GM10847 (cell line): Measurements from ENCODE around the gene GEMIN5.

Source experiments
- POLR2A ChIP-seq: IDR thresholded peaks from 2 replicates; pipeline ENCODE4 v1.6.1; 2011; ENCODE audit not compliant: insufficient read length; ENCODE audit errors: extremely low read depth

GEMIN5 gene, protein sequence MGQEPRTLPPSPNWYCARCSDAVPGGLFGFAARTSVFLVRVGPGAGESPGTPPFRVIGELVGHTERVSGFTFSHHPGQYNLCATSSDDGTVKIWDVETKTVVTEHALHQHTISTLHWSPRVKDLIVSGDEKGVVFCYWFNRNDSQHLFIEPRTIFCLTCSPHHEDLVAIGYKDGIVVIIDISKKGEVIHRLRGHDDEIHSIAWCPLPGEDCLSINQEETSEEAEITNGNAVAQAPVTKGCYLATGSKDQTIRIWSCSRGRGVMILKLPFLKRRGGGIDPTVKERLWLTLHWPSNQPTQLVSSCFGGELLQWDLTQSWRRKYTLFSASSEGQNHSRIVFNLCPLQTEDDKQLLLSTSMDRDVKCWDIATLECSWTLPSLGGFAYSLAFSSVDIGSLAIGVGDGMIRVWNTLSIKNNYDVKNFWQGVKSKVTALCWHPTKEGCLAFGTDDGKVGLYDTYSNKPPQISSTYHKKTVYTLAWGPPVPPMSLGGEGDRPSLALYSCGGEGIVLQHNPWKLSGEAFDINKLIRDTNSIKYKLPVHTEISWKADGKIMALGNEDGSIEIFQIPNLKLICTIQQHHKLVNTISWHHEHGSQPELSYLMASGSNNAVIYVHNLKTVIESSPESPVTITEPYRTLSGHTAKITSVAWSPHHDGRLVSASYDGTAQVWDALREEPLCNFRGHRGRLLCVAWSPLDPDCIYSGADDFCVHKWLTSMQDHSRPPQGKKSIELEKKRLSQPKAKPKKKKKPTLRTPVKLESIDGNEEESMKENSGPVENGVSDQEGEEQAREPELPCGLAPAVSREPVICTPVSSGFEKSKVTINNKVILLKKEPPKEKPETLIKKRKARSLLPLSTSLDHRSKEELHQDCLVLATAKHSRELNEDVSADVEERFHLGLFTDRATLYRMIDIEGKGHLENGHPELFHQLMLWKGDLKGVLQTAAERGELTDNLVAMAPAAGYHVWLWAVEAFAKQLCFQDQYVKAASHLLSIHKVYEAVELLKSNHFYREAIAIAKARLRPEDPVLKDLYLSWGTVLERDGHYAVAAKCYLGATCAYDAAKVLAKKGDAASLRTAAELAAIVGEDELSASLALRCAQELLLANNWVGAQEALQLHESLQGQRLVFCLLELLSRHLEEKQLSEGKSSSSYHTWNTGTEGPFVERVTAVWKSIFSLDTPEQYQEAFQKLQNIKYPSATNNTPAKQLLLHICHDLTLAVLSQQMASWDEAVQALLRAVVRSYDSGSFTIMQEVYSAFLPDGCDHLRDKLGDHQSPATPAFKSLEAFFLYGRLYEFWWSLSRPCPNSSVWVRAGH (N-terminal part only)

GRCh38 chr5:154937718-154938466 is at the start of gene GEMIN5:
Gene GEMIN5, minus strand, starts transcription at chr5:154938211. Its CDS starts 78 bp downstream, at chr5:154938133.
- TF ChIP-seq POLR2A: peak; percentile 55

DNA sequence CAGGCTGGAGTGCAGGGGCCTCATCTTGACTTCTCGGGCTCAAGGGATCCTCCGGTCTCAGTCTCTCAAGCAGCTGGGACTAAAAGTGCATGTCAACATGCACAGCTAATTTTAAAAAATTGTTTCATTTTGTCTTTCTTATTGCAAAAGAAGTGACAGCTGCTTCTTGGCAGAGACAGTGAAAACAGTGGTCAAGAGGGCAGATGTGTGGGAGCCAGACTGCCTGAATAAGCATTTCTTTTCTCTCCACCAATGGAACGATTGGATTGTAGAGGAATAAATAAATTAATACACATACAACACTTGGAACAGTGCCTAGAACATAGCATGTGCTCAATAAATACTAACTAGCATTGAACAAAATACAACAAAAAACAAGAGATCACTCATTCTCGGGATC is 48.1 kb upstream of the GEMIN5 start:
- no peak for TF ChIP-seq POLR2A

DNA sequence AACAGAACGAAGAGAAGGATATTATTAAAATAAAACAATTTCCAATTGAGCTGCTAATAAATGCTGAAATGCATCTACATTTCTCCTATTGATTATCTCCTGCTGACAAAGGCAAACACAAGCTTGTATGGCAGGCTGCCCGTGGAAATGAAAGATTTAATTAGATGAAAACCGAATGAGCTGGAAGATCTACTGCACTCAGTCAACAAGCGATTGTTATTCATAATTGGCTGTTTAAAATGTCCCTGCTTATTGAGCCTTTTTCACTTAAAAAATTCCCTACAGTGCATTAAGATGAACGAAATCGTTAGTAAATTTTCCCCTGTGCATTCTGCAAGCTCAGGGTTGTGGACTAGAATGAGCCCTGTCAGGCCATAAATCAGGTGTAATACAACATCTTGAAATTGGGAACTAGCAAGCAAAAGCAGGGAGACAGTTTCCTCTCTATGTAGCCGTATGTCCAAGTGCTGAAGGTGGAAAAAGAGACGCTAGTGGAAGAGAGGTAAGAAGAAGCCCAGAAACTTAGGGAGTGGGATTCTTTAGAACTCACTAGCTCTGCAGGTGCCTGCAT is 47.0 kb upstream of the GEMIN5 start:
- no peak for TF ChIP-seq POLR2A

GRCh38 chr5:154977409-154977808 is 39.4 kb upstream of the GEMIN5 start:
- no peak for TF ChIP-seq POLR2A

- TF ChIP-seq POLR2A: no peak
Measured at GRCh38 chr5:154972476-154973080, 34.6 kb upstream of the GEMIN5 start.

DNA sequence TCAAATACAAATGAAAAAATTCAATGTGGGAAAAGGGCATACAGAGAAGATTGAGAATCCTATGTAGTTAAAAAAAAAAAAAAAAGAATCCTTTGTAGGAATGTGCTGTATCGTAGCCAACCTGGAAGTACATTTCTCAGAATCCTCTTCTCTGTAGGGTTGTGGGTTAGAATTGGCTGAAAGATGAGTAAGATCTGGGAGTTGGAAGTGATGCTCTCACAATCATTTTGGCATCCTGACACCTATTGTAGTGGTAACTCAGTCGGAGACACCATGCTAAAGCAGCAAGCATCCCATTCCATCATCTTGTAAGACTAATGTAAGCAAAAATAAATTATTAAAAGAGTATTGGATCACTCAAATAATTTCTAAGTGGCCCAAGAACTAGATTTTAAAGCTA is 33.5 kb upstream of the GEMIN5 start:
- TF ChIP-seq POLR2A: no peak

- no peak for TF ChIP-seq POLR2A
Measured at GRCh38 chr5:154970759-154971158, 32.7 kb upstream of the GEMIN5 start.

DNA sequence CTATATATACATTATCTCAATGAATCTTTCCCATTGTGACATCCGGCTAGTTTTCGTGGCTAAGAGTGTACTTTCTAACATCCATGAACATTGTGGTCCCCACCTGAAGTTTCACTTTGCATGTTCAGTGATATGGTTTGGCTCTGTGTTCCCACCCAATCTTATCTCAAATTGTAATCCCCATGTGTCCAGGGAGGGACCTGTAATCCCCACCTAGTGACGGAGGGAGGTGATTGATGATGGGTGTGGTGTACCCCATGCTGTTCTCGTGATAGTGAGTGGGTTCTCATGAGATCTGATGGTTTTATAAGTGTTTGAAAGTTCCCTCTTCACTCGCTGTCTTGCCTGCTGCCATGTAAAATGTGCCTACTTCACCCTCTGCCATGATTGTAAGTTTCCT is 30.9 kb upstream of the GEMIN5 start:
- no peak for TF ChIP-seq POLR2A

DNA sequence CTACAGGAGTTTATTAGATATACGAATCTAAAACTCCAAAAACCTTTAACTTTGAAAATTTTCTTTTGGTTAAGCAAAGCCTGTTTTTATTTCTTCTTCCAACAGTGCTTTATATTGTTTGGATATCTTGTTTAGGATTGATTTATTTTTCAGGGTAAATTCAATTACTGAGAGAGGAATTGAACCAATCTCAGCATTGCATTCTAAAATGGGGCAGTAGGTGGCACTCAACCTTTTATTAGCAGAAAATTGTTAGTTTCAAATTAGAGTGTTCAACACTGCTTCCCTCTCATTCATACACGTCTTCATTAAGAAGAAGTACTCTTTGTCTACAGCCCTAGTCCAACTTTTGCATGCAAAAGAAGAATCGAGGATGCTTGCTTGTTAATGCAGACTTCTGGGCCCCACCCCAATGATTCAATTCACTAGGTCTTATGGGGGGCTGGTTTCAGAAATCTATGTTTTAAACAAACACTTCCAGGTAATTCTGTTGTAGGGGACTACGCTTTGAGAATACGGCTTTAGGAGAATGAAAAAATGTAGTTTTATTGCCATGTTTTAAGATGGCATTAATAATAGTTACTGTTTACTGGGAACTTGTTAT is 29.5 kb upstream of the GEMIN5 start:
- no peak for TF ChIP-seq POLR2A

DNA sequence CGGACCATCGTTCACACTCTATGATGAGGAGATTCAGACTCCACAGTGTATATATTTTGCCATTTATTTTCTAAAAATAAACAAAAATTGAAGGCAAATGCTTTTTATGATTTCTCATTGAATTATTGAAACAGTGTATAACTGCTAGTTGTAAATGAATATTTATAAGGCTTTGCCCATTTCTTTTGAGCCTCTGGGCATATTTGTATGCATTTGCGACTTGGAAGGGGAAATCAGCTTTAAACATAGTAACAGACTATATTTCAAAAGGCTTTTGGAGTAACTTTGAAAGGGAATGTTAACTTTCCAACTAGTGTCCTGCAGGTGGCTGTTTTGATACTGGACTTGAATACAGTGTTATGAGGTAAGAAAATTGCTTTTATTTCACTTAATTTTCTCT is 28.9 kb upstream of the GEMIN5 start:
- no peak for TF ChIP-seq POLR2A

GRCh38 chr5:154966081-154966841 is 28.2 kb upstream of the GEMIN5 start:
- TF ChIP-seq POLR2A: no peak

DNA sequence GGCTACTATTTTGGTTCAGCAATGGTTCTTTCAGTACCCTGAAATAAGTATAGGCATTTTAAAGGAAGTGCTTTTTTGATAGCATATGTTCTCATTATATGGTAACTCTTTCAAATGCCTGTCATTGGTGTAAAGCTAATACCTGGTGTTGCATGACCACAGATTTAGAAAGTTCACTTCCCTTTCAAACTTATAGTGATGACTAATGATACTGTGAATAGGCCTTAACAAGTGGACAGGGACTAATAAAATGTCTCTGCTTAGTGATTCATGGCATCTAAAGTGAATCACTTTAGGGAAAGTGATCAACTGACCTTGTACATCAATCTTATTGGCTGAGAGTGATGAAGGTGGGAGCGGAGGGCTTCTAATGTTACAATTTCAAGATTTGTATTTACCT is 24.5 kb upstream of the GEMIN5 start:
- no peak for TF ChIP-seq POLR2A

DNA sequence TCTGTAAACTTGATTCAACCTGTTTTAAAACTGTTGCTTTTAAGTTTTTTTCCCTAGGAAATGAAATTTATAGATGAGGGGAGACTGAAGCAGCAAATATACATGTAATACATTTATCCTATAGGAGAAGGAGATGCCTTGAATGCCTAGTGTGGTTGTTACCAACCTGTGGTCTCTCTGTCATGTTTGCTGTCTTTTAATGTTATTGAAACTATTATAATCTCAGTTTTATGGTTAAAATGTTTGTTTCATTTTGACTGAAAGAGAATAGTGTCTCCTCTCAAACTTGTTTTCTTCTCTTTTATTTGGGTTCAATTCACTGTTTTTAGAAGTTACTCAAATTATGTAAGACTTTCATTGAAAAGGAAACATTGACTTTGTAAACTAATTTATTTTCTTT is 18.7 kb upstream of the GEMIN5 start:
- no peak for TF ChIP-seq POLR2A

DNA sequence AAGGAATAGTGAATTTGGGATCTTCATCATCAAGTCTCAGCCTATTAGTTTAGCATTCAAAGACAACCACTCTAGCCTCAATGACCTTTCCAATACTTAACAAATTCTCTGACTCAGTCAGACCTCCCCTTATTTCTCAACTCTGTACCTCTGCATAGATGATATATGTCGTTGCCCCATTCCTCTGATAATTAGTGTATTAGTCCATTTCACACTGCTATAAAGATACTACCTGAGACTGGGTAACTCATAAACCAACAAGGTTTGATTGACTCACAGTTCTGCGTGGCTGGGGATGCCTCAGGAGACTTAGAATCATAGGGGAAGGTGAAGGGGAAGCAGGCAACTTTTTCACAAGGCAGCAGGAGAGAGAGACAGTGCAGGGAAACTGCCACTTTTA is 11.8 kb upstream of the GEMIN5 start:
- no peak for TF ChIP-seq POLR2A
